DOHH2 (cell line): ENCODE data around the gene ADI1.

Experiments
- CTCF ChIP-seq: fragments of 200-600 bp; sonication (generic); IDR thresholded peaks from one replicate; pipeline ENCODE4 v1.5.1; 2014; ENCODE audit warnings: antibody characterized with exemption, mild to moderate bottlenecking, low read depth, low read length; ENCODE audit not compliant: poor library complexity, severe bottlenecking
- EZH2phosphoT487 ChIP-seq: fragments of 200-600 bp; sonication (generic); IDR thresholded peaks from 2 replicates; pipeline ENCODE4 v1.6.1; 2017; ENCODE audit warnings: borderline replicate concordance, mild to moderate bottlenecking, antibody characterized with exemption, low read length, moderate library complexity, mixed read lengths

- TF ChIP-seq CTCF (no peak), EZH2phosphoT487 (no peak)
Observed at GRCh38 chr2:3482363-3482821, 36.9 kb downstream of the ADI1 start.
